Choroid plexus epithelial cell (primary cell): Measurements from ENCODE around the gene SPEM2.
A peak's percentile ranks its signal among the peaks of the same experiment; 100 is the strongest.

ENCODE experiments used
- DNase-seq: peaks from one replicate; pipeline ENCODE4 v3.0.0-alpha.2; 2010; ENCODE audit warnings: low read depth
- H3K4me3 ChIP-seq: 2 replicates; pipeline ENCODE4 v1.5.1; 2011; ENCODE audit warnings: low read depth, mild to moderate bottlenecking, control low read depth, low read length, moderate library complexity
- CTCF ChIP-seq: conservative IDR thresholded peaks from 2 replicates; pipeline ENCODE4 v1.5.1; 2011; ENCODE audit warnings: low read depth, mild to moderate bottlenecking, control low read depth, inconsistent platforms, low read length, moderate library complexity

Gene SPEM2

GRCh38 chr17:7439462-7440112, 14.2 kb downstream of the SPEM2 start, which contains the start of gene FGF11:
TSS of gene FGF11 (plus strand) at chr17:7439512. CDS start at chr17:7439621, 109 bp downstream.
- peak within 1 kb of the TSS; percentile 51 for H3K4me3 ChIP-seq
- no peak for DNase-seq
- TF ChIP-seq CTCF = no peak

GRCh38 chr17:7440113-7440833, 14.9 kb downstream of the SPEM2 start:
- TF ChIP-seq CTCF = no peak
- DNase-seq = no peak
- peak overlapping the region; percentile 51 for H3K4me3 ChIP-seq

GRCh38 chr17:7440834-7441195, 15.4 kb downstream of the SPEM2 start:
- H3K4me3 ChIP-seq = peak overlapping the region; percentile 51
- DNase-seq = peak; percentile 39
- peak; percentile 27 for TF ChIP-seq CTCF

GRCh38 chr17:7441266-7441665, 15.8 kb downstream of the SPEM2 start:
- no peak for DNase-seq
- H3K4me3 ChIP-seq = no peak overlapping the region
- no peak for TF ChIP-seq CTCF

- H3K4me3 ChIP-seq = no peak overlapping the region
- DNase-seq = no peak
- TF ChIP-seq CTCF = no peak
Measured at GRCh38 chr17:7442142-7442541, 16.7 kb downstream of the SPEM2 start.

GRCh38 chr17:7443499-7444485, 18.4 kb downstream of the SPEM2 start:
- H3K4me3 ChIP-seq = no peak overlapping the region
- peak; percentile 47 for DNase-seq
- no peak for TF ChIP-seq CTCF
